ENCODE data around the gene TPCN1. TPM values are rescaled to one million over a fixed set of nuclear protein-coding genes. Genes with fewer than 3 reads are reported as not detected.

TPCN1 gene
- total and polyA plus RNA-seq, 2 of the 8 experiments (the other 6 are each of a cell fraction or from before 2014, with no cell fraction given) = 14.9 to 21.4 TPM

- H3K56ac ChIP-seq (replicated peaks; ENCODE audit: insufficient read length, low read depth, low read length) = no peak overlapping the region
- peak overlapping the region in 1 of 4 experiments; percentile 74; a peak in 1 of 8 replicates for H3K4me3 ChIP-seq (ENCODE audit: extremely low read depth in 1 of 4, insufficient read depth in 2 of 4, low read depth in 3 of 4, low read length in 4 of 4)
- H2BK12ac ChIP-seq (ENCODE audit: low read depth, low read length) = no peak overlapping the region
- H3K4ac ChIP-seq (replicated peaks; ENCODE audit: insufficient read length, low read depth, low read length) = no peak overlapping the region
- no peak overlapping the region for H2AFZ ChIP-seq (ENCODE audit: low read length)
- H3K4me1 ChIP-seq (replicated peaks in 1 of 4; ENCODE audit: control insufficient read depth in 3 of 4, insufficient read depth in 4 of 4, low read length in 3 of 4) = peaks cover 0 to 10% (median 6%) of the 10 kb centered on the region in 4 experiments; a peak in 4 of 7 replicates
- H3K79me2 ChIP-seq (ENCODE audit: control insufficient read depth in 1 of 2, insufficient read depth in 2 of 2, low read length in 2 of 2) = peaks cover 0 to 7% of the 10 kb centered on the region in 2 experiments; a peak in 1 of 4 replicates
- H2BK15ac ChIP-seq (ENCODE audit: low read length) = no peak overlapping the region
- H3K23me2 ChIP-seq (ENCODE audit: low read depth, low read length) = peaks cover 8% of the 10 kb centered on the region
- no peaks in the 10 kb centered on the region for H3K27me3 ChIP-seq (replicated peaks in 1 of 4; ENCODE audit: control insufficient read depth in 3 of 4, extremely low read depth in 1 of 4, insufficient read depth in 3 of 4, low read length in 3 of 4)
- ChIA-PET POLR2A (ENCODE audit: partially characterized antibody) (interaction anchor here (0.6 to 5.3 kb wide), 14 partner anchors 7 to 203 kb away, joined by 3 to 32 read pairs (median 10); partner anchors contain the start of genes DDX54 and RITA1), CTCF (ENCODE audit: partially characterized antibody) (interaction anchor here (0.8 to 2.8 kb wide), 4 partner anchors 9 to 274 kb away, joined by 3 to 8 read pairs (median 5); no protein-coding TSS in a partner anchor)
- DNase-seq (ENCODE audit: low read depth in 1 of 2, low spot score in 2 of 2) (no peak), FAIRE-seq (no peak)
- H3K79me1 ChIP-seq (ENCODE audit: low read depth, low read length) = no peaks in the 10 kb centered on the region
- no peak overlapping the region for H4K91ac ChIP-seq (replicated peaks; ENCODE audit: insufficient read length, low read length)
- peaks cover 0 to 4% of the 10 kb centered on the region in 2 experiments for H4K20me1 ChIP-seq (replicated peaks in 1 of 2; ENCODE audit: control insufficient read depth in 1 of 2, insufficient read depth in 2 of 2, low read length in 2 of 2)
- peaks cover 0 to 3% (median 2%) of the 10 kb centered on the region in 4 experiments; a peak in 1 of 8 replicates for H3K36me3 ChIP-seq (ENCODE audit: control insufficient read depth in 2 of 4, insufficient read depth in 4 of 4, low read length in 3 of 4)
- no peak overlapping the region for H4K5ac ChIP-seq (ENCODE audit: insufficient read length, low read depth, low read length)
- H3K18ac ChIP-seq (ENCODE audit: extremely low read depth, low read length) = no peak overlapping the region
- H3K9ac ChIP-seq (replicated peaks in 1 of 4; ENCODE audit: extremely low read depth in 1 of 4, low read depth in 3 of 4, low read length in 3 of 4) = no peak overlapping the region
- H2BK120ac ChIP-seq (replicated peaks; ENCODE audit: low read depth, low read length) = no peak overlapping the region
- H2AK5ac ChIP-seq (ENCODE audit: low read depth, low read length) = no peak overlapping the region
- H4K8ac ChIP-seq (ENCODE audit: extremely low read depth, insufficient read depth, low read length) = no peak overlapping the region
- H3K23ac ChIP-seq (ENCODE audit: insufficient read length) = no peak overlapping the region
- H3K9me3 ChIP-seq (ENCODE audit: insufficient read depth in 2 of 2, low read depth in 1 of 2, low read length in 1 of 2) = no peaks in the 10 kb centered on the region
- no peak overlapping the region for H2BK5ac ChIP-seq (ENCODE audit: low read depth, low read length)
- no peak overlapping the region for H3K27ac ChIP-seq (ENCODE audit: low read depth, low read length)
- H3K14ac ChIP-seq (ENCODE audit: insufficient read length) = no peak overlapping the region
- peak overlapping the region in 1 of 2 experiments; percentile 78; a peak in 1 of 4 replicates for H3K4me2 ChIP-seq (ENCODE audit: insufficient read depth in 1 of 2, low read depth in 2 of 2, low read length in 2 of 2)
- 84% methylated on average over 11 of the region's 11 CpGs; no CpG with 5 or more reads in 1 of the 2 experiments for WGBS, 2 experiments (ENCODE audit: extremely low coverage in 1 of 2, insufficient coverage in 1 of 2, insufficient read length in 1 of 2, insufficient replicate concordance in 2 of 2, low coverage in 1 of 2, low lambda C conversion rate in 2 of 2, missing lambda C conversion rate in 1 of 2)
- no peak overlapping the region for H2BK20ac ChIP-seq (ENCODE audit: low read length)
- TF ChIP-seq EGR1 (IDR thresholded peaks at IDR 0.05; ENCODE audit: borderline replicate concordance, low read depth, low read length) (no peak), MAFK (IDR thresholded peaks at IDR 0.05; ENCODE audit: low read depth, low read length) (no peak), EZH2 (IDR thresholded peaks at IDR 0.05; ENCODE audit: low read depth, low read length, severe bottlenecking) (no peak), BCL11A (IDR thresholded peaks at IDR 0.05; ENCODE audit: low read depth in 2 of 2, low read length in 2 of 2) (no peak), CTBP2 (IDR thresholded peaks at IDR 0.05; ENCODE audit: borderline replicate concordance, insufficient read depth, insufficient read length, low read length) (no peak), POLR2A (IDR thresholded peaks at IDR 0.05; ENCODE audit: control extremely low read depth in 1 of 2, low read depth in 2 of 2, low read length in 2 of 2) (no peak), POLR2AphosphoS5 (IDR thresholded peaks at IDR 0.05; ENCODE audit: low read depth, low read length) (no peak), RFX5 (IDR thresholded peaks at IDR 0.05; ENCODE audit: borderline replicate concordance, low read depth, low read length) (no peak), SP2 (IDR thresholded peaks at IDR 0.05; ENCODE audit: low read length) (no peak), NANOG (IDR thresholded peaks at IDR 0.05; ENCODE audit: insufficient read depth, low read depth, low read length, poor library complexity, severe bottlenecking) (no peak), TBP (IDR thresholded peaks at IDR 0.05; ENCODE audit: low read depth, low read length) (no peak)
- TF ChIP-seq, protein P1, sequence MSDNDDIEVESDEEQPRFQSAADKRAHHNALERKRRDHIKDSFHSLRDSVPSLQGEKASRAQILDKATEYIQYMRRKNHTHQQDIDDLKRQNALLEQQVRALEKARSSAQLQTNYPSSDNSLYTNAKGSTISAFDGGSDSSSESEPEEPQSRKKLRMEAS (IDR thresholded peaks at IDR 0.05) = no peak
Measured at GRCh38 chr12:113222730-113223531, 1.7 kb downstream of the TPCN1 start.

Measured in H1 (cell line).